ENCODE data around the gene LOXHD1.

LOXHD1 gene

GRCh38 chr18:46475390-46475752 is 181.6 kb downstream of the LOXHD1 start:
- DNase-seq = no peak

GRCh38 chr18:46474487-46475389 is 182.3 kb downstream of the LOXHD1 start:
- no peak for DNase-seq

GRCh38 chr18:46471809-46472498 is 185.1 kb downstream of the LOXHD1 start:
- no peak for DNase-seq

GRCh38 chr18:46470714-46471113 is 186.3 kb downstream of the LOXHD1 start:
- no peak for DNase-seq

GRCh38 chr18:46469186-46469915 is 187.7 kb downstream of the LOXHD1 start:
- no peak for DNase-seq

- DNase-seq = no peak
These were observed 188.4 kb downstream of the LOXHD1 start for GRCh38 chr18:46468426-46469180.

GRCh38 chr18:46466234-46467160 is 190.5 kb downstream of the LOXHD1 start:
- no peak for DNase-seq

- no peak for DNase-seq
These were observed 191.9 kb downstream of the LOXHD1 start for GRCh38 chr18:46464926-46465655.

- DNase-seq = no peak
These were observed 194.5 kb downstream of the LOXHD1 start for GRCh38 chr18:46462523-46462922.

- no peak for DNase-seq
These were observed 195.0 kb downstream of the LOXHD1 start for GRCh38 chr18:46461993-46462392.

GRCh38 chr18:46460754-46461153 is 196.3 kb downstream of the LOXHD1 start:
- no peak for DNase-seq

- DNase-seq = no peak
These were observed 197.1 kb downstream of the LOXHD1 start for GRCh38 chr18:46459789-46460455.

GRCh38 chr18:46458472-46458871 is 198.5 kb downstream of the LOXHD1 start:
- no peak for DNase-seq

GRCh38 chr18:46456691-46457090 is 200.3 kb downstream of the LOXHD1 start:
- DNase-seq = no peak

GRCh38 chr18:46452820-46453219 is 204.2 kb downstream of the LOXHD1 start:
- DNase-seq = no peak

- DNase-seq = no peak
These were observed 207.5 kb downstream of the LOXHD1 start for GRCh38 chr18:46449499-46449898.

- no peak for DNase-seq
These were observed 208.0 kb downstream of the LOXHD1 start for GRCh38 chr18:46449033-46449432.

- no peak for DNase-seq
These were observed 208.7 kb downstream of the LOXHD1 start for GRCh38 chr18:46448347-46448746.

GRCh38 chr18:46447792-46448191 is 209.2 kb downstream of the LOXHD1 start:
- DNase-seq = no peak

GRCh38 chr18:46447323-46447722 is 209.7 kb downstream of the LOXHD1 start:
- DNase-seq = no peak
